Measurements from ENCODE around the gene MORC2. TPM values are rescaled to one million over a fixed set of nuclear protein-coding genes. Genes with fewer than 3 reads are reported as not detected.

Gene MORC2
- total and polyA plus RNA-seq, 8 donors = 4.4 to 64.8 (median 17.0) TPM

DNA sequence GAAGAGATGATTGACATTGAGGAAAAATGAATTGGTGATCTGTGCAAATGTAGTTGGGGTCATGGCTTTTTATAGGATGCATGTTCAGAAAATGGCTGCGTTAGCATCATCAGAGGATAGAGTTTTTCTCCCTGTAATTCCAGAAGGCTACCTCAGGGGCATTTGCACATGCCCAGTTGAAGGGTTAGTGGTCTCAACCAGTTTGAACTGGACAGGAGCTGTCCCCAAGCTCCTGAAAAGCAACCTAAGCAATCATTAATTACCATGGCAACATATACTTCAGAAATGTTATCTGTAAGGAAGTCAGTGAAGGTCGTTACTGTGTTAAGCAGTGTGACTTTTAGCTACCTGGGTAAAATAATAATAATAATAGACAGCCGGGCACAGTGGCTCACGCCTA, 29.8 kb upstream of the MORC2 start:
- Histone ChIP-seq H3K9me3 (no peaks in the 10 kb centered on the region), H3K4me1 (no peaks in the 10 kb centered on the region), H3K4me3 (no peak overlapping the region), H3K27ac (no peak overlapping the region), H3K27me3 (no peaks in the 10 kb centered on the region), H3K36me3 (no peaks in the 10 kb centered on the region)
- intact Hi-C loops (cut with DNase I; ENCODE audit: low total_unique reads) = no loop called here
- peak in 1 of 2 donors; percentile 12 for DNase-seq
- 75 to 92% (median 80%) methylated on average over 4 of the region's 4 CpGs for WGBS, 5 donors
- TF ChIP-seq, protein P1, sequence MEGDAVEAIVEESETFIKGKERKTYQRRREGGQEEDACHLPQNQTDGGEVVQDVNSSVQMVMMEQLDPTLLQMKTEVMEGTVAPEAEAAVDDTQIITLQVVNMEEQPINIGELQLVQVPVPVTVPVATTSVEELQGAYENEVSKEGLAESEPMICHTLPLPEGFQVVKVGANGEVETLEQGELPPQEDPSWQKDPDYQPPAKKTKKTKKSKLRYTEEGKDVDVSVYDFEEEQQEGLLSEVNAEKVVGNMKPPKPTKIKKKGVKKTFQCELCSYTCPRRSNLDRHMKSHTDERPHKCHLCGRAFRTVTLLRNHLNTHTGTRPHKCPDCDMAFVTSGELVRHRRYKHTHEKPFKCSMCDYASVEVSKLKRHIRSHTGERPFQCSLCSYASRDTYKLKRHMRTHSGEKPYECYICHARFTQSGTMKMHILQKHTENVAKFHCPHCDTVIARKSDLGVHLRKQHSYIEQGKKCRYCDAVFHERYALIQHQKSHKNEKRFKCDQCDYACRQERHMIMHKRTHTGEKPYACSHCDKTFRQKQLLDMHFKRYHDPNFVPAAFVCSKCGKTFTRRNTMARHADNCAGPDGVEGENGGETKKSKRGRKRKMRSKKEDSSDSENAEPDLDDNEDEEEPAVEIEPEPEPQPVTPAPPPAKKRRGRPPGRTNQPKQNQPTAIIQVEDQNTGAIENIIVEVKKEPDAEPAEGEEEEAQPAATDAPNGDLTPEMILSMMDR (IDR thresholded peaks at IDR 0.05) = no peak
- TF ChIP-seq POLR2A (IDR thresholded peaks at IDR 0.05) (no peak), POLR2AphosphoS5 (IDR thresholded peaks at IDR 0.05) (no peak), EP300 (IDR thresholded peaks at IDR 0.05) (no peak)

DNA sequence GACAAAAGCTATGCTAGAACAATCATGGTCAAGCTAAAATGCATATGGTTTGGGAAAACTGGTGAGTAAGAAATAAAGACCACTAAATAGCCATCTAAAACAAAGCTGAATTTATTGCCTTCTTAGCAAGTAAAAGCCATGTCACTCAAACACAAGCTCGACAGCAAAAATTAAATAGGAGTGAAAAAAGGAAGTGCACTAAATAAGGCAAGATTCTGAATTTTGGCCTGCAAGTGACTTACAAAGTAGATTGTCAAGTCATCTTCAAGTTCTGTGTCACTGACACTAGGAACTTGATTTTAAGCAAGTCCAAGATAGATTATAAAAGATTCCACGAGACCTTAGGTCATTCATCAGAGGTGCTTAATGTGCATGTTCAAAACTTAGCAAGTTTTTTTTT, 27.9 kb upstream of the MORC2 start:
- TF ChIP-seq, protein P1 (IDR thresholded peaks at IDR 0.05) = no peak
- no peak for TF ChIP-seq POLR2A (IDR thresholded peaks at IDR 0.05)
- TF ChIP-seq EP300 (IDR thresholded peaks at IDR 0.05) = no peak
- no peak for TF ChIP-seq POLR2AphosphoS5 (IDR thresholded peaks at IDR 0.05)
- Histone ChIP-seq H3K4me1 (peaks cover 0 to 11% (median 4%) of the 10 kb centered on the region in 4 donors), H3K4me3 (no peak overlapping the region), H3K27ac (no peak overlapping the region), H3K27me3 (no peaks in the 10 kb centered on the region), H3K9me3 (peaks cover 0 to 3% (median under 1%) of the 10 kb centered on the region in 4 donors), H3K36me3 (no peaks in the 10 kb centered on the region)
- 55 to 85% (median 74%) methylated on average over 2 of the region's 2 CpGs for WGBS, 5 donors
- intact Hi-C loops (cut with DNase I; ENCODE audit: low total_unique reads) = no loop called here
- DNase-seq = no peak

DNA sequence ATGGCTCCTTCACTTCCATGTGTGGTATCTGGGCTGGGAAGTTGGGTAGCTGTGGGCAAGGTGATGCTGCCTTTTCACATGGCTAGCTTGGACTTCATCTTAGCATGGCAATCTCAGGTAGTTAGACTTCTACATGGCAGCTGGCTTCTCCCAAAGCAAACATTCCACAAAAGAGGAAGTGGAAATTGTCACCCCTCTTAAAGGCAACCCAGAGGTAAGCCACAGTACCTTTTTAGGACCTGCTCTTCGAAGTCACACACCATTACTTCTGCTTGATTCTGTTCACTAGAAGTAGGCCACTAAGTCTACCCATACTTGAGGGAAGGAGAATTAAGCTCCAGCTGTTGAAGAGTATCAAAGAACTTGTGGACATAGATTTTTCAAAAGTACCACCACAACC, 26.4 kb upstream of the MORC2 start:
- intact Hi-C loops (cut with DNase I; ENCODE audit: low total_unique reads) = no loop called here
- no peak for DNase-seq
- TF ChIP-seq, protein P1 (IDR thresholded peaks at IDR 0.05) = no peak
- TF ChIP-seq POLR2A (IDR thresholded peaks at IDR 0.05) (no peak), POLR2AphosphoS5 (IDR thresholded peaks at IDR 0.05) (no peak), EP300 (IDR thresholded peaks at IDR 0.05) (no peak)
- 60 to 79% (median 68%) methylated on average over 1 of the region's 1 CpG for WGBS, 5 donors
- Histone ChIP-seq H3K9me3 (peaks cover 0 to 8% (median 2%) of the 10 kb centered on the region in 4 donors), H3K27ac (no peak overlapping the region), H3K27me3 (no peaks in the 10 kb centered on the region), H3K4me1 (peaks cover 0 to 11% (median 4%) of the 10 kb centered on the region in 4 donors), H3K36me3 (no peaks in the 10 kb centered on the region), H3K4me3 (no peak overlapping the region)

DNA sequence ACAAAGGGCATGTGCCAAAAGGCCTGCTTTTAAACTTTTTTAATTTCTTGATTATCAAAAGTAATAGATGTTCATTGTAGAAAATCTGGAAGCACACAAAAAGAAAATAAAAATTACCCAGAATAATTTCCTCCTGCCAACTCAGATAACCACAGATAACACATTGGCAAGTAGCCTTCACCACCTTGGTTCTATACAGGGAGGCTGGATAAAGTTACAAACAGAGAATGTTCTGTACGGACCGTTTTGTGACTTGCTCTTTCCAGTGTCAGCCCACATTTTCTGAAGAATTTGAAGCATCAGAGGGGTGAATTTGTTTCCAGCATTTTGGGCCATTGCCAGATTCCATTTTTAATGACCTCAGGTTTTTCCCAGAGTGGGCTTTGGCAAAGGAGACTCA, 24.0 kb upstream of the MORC2 start:
- H3K9me3 ChIP-seq = peaks cover 0 to 22% (median 7%) of the 10 kb centered on the region in 4 donors
- no peaks in the 10 kb centered on the region for H3K27me3 ChIP-seq
- no peak overlapping the region for H3K27ac ChIP-seq
- peak in 1 of 2 donors; percentile 9 for DNase-seq
- intact Hi-C loops (cut with DNase I; ENCODE audit: low total_unique reads) = no loop called here
- no peak overlapping the region for H3K4me3 ChIP-seq
- 16 to 39% (median 26%) methylated on average over 2 of the region's 2 CpGs for WGBS, 5 donors
- H3K36me3 ChIP-seq = no peaks in the 10 kb centered on the region
- H3K4me1 ChIP-seq = peaks cover 0 to 11% (median 4%) of the 10 kb centered on the region in 4 donors
- TF ChIP-seq, protein P1 (IDR thresholded peaks at IDR 0.05) = no peak
- TF ChIP-seq POLR2A (IDR thresholded peaks at IDR 0.05) = no peak
- no peak for TF ChIP-seq POLR2AphosphoS5 (IDR thresholded peaks at IDR 0.05)
